ENCODE data around the gene BEX3.

- TF ChIP-seq POLR2A (IDR thresholded peaks at IDR 0.05) (no peak), CTCF (IDR thresholded peaks at IDR 0.05) (no peak)
These were observed 24.6 kb downstream of the BEX3 start for GRCh38 chrX:103400931-103401330.

All from breast epithelium (tissue), 3 donors.